ENCODE results near the gene LILRB2.
"Not testable (repeated sequence)": the region's sequence is repeated elsewhere in the genome, so short reads cannot be mapped to it uniquely, and the experiment has no call there.

Gene LILRB2

DNA sequence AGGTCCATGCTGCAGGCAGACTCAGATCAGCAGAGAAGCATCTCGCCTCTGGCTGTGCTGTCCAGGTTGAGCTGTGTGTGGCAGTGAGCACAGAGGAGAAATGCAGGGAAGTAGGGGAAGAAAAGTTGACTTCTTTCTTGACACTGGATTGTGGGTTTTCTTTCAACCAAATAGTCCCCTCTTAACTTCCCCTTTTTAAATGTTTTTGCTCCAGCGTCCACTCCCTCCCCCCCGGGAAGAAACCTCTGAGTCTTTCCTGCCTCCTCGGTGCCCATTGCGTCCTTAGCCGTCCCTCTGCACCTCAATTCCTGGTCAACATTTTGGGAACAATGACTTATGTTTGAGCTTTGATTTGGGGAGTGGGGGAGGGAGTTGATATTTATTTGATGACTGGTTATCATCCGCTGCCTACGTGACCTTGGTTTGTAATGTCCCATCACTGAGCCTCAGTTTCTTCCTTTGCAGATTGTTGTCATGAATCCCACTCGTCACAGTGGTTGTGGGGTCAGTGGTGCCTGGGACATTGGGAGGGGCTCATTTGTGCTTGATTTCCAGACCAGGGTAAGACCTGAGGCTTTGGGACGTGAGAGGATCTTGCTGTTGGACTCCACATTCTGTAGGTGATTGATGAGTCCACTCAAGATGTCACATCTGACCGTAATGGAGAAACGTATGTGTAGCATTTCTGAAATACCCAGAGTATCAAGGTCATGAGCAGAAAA lies at the start of gene LILRB2:
Gene LILRB2 (minus strand): TSS at position 104 of the 722 bp plus-strand sequence. CDS start 614 bp downstream, outside the sequence.
- DNase-seq = no peak

DNA sequence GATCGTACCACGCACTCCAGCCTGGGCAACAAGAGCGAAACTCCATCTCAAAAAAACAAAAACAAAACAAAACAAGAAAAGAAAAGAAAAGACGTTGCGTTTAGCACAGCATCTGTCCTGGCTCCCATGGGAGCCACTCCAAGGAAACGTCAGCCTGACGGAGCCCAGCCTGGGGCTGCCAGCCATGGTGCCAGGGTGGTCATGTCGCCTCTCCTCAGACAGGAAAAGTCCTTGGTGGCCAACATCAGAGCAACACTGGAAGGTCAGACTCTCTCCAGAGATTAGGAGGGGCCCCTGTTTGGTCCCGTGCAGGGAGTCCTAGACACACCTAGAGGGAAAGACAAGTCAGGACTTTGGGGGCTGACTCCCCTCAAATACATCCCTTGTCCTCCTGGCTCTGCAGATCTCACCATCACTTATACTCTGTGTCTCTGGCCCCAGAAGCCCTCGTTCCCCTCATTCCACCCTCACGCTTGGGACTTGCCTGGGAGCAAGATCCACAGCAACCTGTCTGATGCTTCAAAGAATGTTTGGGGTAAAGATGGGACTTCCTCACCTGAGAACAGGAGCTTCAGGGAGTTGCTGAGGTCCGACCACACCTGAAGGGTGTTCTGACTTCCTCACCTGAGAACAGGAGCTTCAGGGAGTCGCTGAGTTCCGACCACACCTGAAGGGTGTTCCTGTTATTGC lies 48.7 kb upstream of the LILRB2 start:
- DNase-seq = no peak

DNA sequence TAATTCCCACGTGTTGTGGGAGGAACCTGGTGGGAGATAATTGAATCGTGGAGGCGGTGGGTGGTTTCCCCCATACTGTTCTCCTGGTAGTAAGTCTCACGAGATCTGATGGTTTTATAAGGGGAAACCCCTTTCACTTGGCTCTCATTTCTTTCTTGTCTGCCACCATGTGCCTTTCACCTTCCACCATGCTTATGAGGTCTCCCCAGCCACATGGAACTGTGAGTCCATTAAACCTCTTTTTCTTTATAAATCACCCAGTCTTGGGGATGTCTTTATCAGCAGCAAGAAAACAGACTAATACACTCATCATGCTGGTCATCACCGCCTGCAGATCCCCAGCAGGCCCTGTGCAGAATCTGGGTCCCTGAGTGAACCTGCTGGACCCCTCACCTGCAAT lies 47.9 kb upstream of the LILRB2 start:
- not testable (repeated sequence) for DNase-seq

DNA sequence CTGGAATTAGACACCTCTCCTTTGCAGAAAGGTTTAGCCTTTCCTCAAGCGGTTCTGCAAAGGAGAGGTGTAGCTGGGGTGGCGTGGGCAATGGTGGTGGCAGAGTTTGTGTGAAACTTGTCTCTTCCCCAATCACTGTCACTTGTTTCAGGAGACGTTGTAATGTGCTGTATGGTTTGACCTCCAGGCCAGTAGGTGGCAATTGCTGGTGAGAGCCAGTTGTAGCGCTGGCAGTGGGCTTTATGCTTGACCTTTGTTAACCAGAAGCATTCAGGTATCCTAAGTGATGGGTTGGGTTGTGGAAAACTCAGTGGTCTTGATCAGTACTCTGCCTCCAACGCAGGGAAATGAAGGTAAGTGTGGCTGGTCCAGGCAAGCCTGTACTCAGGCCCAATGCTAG lies 44.7 kb upstream of the LILRB2 start:
- no peak for DNase-seq

DNA sequence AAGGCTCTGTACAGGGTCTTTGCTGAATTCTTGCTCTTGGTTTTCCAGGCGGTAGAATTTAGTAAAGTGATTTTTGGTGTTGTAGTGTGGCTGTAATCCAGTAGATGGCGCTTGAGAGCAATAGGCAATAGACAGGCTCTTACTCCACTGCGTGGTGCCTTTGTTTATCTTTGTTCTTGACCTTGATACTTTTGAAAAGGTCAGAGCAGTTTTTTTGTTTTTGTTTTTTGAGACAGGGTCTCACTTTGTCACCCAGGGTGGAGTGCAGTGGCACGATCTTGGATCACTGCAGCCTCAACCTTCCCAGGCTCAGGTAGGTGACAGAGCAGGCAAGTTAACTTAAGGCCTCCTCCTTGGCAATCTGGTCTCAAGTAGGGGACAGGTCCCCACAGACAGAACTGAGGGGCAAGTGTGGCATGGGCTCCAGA lies 44.3 kb upstream of the LILRB2 start:
- peak in 11 of 56 donors; percentile 5 to 39 (median 11) for DNase-seq

DNA sequence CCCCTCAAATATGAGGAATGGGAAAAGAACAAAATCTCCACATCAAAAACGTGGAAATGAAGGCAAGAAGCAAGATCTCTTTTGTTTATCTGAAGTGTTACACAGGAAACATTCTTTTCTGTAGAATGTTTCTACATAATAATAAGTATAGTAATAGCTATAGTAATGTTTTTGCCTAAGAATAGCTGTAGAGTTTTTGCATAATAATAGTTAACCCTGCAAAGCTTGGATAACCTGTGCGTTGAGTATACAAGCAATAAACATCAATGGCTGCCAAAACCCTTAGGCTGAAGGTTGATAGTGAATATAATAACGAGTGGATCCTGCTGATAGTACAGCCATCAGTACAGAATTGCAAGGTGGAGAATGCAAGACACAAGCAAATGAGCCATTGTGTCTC lies 43.2 kb upstream of the LILRB2 start:
- DNase-seq = no peak

DNA sequence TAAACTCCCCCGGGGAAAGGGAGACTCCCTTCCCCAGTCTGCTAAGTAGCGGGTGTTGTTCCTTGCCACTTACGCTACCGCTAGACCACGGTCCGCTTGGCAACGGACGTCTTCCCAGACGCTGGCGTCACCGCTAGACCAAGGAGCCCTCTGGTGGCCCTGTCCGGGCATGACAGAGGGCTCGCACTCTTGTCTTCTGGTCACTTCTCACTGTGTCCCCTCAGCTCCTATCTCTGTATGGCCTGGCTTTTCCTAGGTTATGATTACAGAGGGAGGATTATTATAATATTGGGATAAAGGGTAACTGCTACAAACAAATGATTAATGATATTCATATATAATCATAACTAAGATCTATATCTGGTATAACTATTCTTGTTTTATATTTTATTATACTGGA lies 42.0 kb upstream of the LILRB2 start:
- not testable (repeated sequence) for DNase-seq

DNA sequence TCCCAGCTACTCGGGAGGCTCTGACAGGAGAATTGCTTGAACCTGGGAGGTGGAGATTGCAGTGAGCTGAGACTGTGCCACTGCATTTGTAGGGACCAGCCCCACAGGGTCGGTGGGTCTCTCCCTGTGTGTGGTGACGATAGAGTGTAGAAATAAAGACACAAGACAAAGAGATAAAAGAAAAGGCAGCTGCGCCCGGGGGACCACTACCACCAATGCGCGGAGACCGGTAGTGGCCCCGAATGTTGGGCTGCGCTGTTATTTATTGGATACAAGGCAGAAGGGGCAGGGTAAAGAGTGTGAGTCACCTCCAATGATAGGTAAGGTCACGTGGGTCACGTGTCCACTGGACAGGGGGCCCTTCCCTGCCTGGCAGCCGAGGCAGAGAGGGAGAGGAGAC lies 41.4 kb upstream of the LILRB2 start:
- not testable (repeated sequence) for DNase-seq

DNA sequence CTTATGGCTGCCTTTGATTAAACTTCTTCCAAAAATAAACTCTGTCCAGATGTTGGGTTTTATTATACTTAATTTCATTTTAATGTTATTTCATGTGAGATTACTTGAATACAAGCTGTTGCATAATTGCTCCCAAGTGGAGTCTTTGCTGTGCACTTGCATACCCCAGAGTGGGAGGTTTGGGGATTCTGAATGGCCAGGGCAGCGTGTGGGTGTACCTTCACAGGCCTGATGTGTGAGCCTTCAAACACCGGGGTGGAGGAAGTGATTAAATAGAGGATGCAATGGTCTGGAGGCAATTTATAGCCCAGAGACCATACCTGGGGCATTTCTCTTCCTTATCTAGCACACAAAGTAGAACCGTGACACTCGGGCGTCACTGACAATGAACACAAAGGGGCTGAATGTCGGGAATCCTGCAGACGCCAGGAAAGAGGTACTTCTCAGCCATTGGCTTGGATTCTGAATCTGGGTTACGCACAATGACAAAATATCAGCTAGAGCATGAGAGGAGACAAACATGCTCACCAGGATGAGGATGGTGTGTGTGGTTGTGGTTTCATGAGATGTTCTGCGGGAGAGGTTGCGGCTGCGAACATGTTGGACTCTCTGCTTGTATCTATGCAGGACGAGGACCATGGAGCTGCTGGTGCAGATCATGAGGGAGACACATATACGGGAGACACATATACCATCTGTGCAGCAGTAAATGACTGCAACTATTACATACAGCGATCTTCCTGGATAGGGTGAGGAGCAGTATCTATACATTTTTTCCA lies 39.2 kb upstream of the LILRB2 start:
- DNase-seq = no peak

DNA sequence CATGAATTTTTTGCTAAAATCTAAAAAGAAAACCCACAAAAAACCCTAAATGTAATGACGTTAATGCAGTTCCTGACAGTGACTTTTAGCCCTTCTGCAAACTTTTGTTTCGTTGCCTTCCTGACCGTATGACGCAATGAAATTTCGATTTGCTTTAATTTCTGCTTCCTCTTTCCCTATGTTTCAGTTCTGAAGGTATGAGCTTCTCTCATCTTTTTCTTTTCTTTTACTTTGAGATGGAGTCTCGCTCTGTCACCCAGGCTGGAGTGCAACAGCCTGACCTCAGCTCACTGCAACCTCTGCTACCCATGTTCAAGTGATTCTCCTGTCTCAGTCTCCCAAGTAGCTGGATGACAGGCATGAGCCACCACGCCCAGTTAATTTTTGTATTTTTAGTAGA lies 38.1 kb upstream of the LILRB2 start:
- no peak for DNase-seq

DNA sequence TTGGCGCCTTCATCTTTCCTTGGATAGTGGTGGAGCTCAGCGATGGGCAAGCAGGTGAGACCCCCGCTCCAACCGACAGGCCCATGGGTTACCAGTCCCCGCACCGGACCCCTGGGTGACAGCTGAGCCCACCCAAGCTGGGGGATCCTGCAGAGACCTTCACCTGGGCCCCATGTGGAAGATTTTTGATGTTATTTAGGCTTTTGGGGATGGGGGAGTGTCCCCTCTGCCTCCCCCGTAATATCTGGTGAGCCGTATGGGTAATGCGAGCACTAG lies 37.0 kb upstream of the LILRB2 start:
- no peak for DNase-seq

DNA sequence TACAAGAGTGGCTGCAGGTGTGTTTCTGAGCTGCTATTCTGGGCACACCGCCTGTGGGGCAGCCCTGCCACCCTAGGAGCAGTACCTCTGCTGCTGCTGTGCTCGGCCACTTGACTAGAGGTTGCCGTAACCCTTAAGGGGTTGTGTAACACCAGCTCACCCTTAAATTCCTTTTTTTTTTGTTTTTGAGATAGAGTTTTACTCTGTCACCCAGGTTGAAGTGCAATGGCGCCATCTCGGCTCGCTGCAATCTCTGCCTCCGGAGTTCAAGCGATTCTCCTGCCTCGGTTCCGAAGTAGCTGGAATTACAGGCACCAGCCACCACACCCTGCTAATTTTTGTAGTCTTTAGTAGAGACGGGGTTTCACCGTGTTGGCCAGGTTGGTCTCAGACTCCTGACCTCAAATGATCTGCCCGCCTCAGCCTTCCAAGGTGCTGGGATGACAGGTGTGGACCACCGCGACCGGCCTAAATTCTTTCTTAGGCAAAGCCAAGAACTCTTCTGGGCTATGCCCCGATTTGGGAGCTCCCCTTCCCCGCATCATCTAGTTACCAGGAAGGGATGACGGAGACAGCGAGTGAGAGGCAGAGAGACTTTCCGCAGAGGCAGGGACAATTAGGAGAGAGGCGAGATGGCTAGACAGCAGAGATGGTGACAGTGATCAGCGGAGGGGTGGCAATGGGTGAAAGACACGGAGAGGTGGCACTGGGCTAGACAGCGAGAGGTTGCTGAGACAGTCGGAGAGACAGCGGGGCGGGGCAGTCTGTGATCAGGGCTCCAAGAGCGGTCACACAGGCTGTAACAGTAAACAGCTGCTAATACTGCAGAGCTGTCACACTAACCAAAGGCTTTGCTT lies 36.4 kb upstream of the LILRB2 start:
- DNase-seq = no peak

DNA sequence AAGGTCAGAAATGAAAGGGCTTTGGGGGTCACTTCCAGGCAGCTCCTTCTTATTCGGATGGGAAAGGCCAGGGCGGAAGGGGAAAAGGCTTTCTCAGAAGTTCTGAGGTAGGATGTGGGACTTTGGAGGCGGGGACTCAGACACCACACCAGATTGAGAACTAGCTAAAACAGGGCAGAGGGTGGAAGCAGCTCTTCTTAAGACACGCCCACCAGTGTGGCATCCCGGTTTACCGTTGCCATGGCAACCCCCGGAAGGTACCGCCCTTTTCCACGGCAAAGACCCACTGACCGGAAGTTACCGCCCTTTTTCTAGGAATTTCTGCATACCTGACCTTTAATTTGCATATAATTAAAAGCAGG lies 35.8 kb upstream of the LILRB2 start:
- no peak for DNase-seq

DNA sequence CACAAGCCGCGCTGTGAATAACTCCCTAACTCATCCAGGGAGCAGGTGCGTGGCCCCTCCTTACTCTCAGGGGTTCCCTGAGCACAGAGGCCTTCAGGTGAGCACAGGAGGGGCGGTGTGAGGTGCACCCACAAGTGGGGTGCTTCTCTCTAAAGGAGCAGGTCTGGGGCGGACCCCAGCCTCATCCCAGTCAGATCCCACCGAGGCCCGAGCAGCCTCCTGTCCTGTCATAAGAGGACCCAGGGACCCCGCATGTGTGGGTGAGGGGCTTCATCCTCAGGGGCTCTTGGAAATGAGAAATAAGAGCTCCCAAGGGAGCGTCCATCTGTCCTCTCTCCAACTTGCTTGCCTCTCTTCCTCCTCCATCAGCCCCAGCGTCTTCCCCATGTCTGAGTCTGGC lies 35.0 kb upstream of the LILRB2 start:
- DNase-seq = no peak

DNA sequence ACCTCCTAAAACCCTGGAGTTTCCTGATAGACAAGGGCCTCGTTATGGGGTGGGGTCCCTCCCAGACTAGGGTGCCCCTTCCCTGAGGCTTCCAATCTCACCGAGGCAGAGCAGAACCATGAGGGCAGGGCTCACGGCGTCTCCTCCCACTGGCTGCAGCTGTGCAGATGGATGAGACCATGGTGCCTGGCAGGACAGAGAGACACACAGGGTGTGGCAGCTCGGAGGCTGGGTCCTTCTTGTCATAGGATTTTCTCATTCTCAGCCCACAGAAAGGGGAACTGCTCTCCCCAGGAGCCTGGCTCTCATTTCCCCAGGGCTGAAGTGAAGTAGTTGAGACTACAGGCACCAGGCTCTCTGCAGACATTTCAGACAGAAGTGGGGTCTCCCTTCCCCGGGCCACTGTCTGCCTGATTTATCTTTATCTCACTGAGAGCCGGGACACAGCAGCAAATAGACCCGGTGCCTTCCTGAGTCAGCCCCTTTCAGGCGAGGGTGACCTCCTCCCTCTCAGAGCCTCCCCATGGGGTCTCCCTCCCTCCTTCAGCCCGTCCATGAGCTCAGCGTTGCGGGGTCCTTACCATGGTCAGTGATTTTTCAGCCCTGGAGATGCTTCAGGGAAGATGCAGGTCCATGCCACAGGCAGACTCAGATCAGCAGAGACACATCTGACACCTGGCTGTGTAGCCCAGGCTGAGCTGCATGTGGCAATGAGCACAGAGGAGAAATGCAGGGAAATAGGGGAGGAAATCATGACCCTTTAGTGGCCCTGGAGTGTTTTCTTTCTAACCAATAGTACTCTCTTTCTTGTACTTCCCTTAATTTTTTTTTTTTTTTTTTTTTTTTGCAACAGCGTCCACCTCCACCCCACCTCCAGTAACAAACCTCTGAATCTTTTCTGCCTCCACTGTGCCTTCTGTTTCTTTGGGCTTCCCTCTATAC lies 31.8 kb upstream of the LILRB2 start, which contains the start of gene LILRA5:
Gene LILRA5 (minus strand): TSS at position 731 of the 942 bp plus-strand sequence. CDS start 147 bp downstream, at position 584.
- no peak for DNase-seq

DNA sequence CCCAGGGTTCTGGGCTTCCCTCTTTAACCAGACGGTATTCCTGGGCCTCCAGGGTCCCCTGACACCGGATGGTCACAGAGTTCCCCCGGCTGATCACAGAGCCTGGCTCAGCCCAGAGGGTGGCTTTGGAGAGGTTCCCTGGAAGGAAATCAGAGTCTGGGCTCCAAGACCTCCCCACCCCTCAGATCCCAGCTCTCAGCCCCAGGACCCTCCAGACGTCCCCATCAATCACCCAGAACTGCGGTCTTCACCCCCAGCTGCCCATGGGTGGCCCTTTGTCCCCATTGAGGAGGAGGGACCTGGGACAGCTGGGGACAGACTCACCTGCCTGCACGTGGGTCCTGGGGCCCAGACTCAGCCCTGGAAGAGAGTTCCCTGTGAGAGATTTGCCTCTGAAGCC lies 31.1 kb upstream of the LILRB2 start:
- no peak for DNase-seq

DNA sequence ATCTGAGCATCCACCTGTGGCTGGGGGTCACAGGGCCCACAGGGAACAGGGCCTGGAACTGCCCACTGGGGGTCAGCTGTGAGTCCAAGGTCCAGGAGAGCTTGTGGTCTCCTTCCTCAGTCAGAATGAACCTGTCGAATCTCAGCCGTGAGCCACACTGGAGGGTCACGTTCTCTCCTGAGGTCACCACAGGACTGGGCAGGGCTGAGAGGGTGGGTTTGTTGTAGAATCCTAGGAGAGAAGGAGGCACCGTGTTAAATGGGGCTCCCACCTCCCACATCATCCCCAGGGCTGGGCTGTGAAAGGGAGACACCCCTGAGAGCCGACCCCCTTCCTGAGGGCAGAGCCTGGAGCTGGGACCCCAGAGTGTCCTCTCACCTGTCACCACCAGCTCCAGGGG lies 30.6 kb upstream of the LILRB2 start:
- no peak for DNase-seq

DNA sequence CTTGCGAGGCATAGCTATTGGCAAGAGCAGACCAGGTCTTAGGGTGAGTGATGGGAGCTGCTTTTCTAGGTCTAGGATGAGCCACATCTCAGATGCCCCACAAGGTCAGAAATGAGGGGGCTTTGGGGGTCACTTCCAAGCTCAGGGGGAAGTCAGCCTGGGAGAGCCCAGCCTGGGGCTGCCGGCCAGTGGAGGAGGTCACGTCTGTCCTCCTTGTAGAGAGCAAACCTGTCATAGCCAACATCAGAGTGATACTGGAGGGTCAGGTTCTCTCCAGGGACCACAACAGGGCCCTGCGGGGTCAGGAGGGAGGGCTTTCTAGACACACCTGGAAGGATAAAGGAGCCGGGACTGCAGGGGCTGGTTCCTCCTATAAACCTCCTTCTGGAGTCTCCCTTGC lies 29.6 kb upstream of the LILRB2 start:
- no peak for DNase-seq

DNA sequence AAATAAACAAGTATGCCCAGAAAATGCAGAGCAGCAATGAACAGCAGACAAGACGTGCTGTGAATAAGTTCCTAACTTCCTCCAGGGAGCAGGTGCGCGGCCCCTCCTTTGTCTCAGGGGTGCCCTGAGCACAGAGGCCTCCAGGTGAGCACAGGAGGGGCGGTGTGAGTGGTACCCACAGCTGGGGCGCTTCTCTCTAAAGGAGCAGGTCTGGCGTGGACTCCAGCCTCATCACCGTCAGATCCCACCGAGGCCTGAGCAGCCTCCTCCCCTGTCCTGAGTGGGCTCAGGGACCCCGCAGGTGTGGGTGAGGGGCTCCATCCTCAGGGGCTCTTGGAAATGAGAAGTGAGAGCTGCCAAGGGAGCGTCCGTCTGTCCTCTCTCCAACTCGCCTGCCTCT lies 28.9 kb upstream of the LILRB2 start:
- no peak for DNase-seq

DNA sequence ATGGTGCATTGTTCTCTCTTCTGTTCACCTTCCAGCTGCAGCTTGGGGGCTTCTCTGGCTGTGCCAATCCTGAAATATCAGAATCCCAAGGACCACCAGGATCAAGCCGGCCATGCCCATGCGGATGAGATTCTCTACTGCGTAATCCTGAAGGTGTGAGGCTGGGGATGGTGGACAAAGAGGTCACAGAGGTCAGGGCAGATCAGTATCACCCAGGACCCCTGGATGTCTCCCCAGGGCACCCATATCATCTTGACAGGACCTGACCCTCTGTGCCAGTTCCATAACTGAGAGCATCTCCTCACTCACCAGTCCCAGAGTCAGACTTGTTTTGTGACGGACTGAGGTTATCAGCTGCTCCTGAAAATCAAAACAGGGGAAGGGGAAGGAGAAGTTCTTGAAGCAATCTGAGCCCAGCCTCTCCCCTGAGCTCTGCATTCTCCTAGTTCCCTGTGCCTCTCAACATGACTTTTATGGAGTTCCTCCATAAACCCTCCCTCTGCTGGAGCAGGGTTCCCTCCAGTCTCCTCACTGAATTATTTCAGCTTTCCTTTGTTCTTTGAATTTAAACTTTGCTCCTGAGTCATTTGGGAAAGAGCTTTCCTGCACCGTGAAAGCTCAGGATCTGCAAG lies 26.6 kb upstream of the LILRB2 start:
- no peak for DNase-seq
